Testis (tissue), 2 donors: ENCODE results near the gene TCF15.

Experiments
- POLR2A ChIP-seq: fragments of 450-650 bp; IDR thresholded peaks from one replicate; pipeline ENCODE4 v1.6.1; 2017; ENCODE audit warnings: antibody characterized with exemption, mild to moderate bottlenecking, moderate library complexity
- TF ChIP-seq, protein P1 (sequence below), 3 experiments: fragments of 450-650 bp in 2 of 3; fragments of 200-600 bp in 1 of 3; sonication (generic) in 1 of 3; IDR thresholded peaks; one replicate each; pipeline ENCODE4 v1.5.1; 2016 to 2019; ENCODE audit warnings: antibody characterized with exemption in 3 of 3, mild to moderate bottlenecking in 2 of 3, moderate library complexity in 1 of 3

DNA sequence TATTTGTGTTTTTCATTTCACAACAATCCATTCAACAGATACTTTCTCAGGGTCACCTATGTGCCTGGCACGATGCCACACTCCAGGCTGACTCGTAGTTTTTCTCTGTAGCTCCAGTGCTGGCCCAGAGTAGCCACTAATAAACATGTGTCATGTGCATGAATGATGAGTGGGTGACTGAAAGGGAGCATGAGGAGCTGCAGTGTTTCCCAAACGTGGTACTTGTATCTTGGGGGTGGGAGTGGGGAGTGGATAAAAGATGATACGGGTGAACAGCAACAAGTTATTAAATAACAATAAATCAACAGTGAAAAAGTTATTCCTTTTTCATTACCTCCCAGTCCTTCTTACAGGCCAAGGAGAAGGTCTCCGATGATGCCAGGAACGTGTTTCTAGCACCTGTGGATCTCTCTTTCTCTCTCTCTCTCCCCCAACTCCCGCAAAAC lies 25.8 kb upstream of the TCF15 start:
- TF ChIP-seq POLR2A: no peak
- TF ChIP-seq, protein P1, sequence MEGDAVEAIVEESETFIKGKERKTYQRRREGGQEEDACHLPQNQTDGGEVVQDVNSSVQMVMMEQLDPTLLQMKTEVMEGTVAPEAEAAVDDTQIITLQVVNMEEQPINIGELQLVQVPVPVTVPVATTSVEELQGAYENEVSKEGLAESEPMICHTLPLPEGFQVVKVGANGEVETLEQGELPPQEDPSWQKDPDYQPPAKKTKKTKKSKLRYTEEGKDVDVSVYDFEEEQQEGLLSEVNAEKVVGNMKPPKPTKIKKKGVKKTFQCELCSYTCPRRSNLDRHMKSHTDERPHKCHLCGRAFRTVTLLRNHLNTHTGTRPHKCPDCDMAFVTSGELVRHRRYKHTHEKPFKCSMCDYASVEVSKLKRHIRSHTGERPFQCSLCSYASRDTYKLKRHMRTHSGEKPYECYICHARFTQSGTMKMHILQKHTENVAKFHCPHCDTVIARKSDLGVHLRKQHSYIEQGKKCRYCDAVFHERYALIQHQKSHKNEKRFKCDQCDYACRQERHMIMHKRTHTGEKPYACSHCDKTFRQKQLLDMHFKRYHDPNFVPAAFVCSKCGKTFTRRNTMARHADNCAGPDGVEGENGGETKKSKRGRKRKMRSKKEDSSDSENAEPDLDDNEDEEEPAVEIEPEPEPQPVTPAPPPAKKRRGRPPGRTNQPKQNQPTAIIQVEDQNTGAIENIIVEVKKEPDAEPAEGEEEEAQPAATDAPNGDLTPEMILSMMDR (IDR thresholded peaks at IDR 0.05): no peak
